NCI-H524 treated with DMSO at 0.1 percent for 48 hours (cell line): ENCODE data around the gene BANF1.
"Not testable (repeated sequence)": the region's sequence is repeated elsewhere in the genome, so short reads cannot be mapped to it uniquely, and the experiment has no call there.

Experiments
- DNase-seq: peaks from one replicate; lab custom pipeline; 2025; lab: John Stamatoyannopoulos, UW

The BANF1 gene

DNA sequence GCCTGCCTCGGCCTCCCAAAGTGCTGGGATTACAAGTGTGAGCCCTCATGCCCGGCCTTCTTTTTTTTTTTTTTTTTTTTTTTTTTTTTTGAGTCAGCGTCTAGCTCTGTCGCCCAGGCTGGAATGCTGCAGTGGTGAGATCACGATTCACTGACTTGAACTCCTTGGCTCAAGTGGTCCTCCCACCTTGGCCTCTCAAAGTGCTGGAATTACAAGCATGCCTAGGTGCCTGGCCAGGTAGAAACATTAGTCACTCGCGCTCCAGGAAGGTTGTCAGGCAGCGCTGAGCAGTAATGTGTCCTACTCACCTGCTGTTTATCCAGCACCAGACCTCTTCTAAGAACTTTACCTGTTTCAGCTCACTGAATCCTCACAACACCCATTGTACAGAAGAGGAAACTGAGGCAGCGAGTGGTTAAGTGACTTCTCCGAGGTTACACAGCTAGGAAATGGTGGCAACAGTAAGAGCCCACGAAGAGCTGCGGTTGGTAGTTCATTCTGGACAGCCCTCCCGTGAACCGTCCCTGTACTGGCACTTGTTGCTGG is 9.0 kb downstream of the BANF1 start:
- DNase-seq = no peak

DNA sequence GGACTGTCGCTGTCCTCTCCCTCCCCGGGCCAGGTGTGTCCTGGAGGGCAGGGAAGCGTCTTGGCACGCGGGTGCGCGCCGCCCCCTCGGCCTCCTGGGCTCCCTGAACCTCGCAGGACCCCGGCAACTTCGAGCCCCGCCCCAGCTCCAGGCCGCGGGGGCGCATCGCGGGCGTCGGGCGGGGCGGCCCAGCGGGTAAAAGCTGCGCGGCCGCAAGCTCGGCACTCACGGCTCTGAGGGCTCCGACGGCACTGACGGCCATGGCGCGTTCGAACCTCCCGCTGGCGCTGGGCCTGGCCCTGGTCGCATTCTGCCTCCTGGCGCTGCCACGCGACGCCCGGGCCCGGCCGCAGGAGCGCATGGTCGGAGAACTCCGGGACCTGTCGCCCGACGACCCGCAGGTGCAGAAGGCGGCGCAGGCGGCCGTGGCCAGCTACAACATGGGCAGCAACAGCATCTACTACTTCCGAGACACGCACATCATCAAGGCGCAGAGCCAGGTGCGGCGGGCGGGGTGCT is 9.5 kb downstream of the BANF1 start, which contains the start of gene CST6:
Gene CST6, plus strand, starts transcription at position 224 of the 519 bp plus-strand sequence. Its CDS starts 37 bp downstream, at position 261.
- DNase-seq = no peak

DNA sequence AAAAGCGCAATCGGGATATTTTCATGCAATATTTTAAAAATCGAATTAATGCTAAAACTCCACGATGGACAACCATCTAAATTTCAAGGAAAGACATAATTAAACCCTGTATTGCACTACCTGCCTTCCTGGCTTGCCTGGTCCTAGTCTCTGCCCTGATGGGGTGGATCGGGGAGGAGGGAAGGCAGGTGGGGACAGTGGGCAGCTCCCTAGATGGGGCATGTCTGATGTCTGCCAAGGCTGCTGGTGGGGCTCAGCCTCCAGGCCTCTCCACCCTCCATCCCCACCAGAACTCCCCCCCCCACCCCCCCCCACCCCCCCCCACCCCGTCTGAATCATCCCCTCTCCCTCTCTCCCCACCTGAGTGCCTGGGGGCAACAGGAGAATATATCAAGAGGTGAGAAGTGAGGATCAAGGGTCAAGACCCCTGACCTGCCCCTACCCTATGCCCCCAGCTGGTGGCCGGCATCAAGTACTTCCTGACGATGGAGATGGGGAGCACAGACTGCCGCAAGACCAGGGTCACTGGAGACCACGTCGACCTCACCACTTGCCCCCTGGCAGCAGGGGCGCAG is 10.2 kb downstream of the BANF1 start:
- DNase-seq = no peak

DNA sequence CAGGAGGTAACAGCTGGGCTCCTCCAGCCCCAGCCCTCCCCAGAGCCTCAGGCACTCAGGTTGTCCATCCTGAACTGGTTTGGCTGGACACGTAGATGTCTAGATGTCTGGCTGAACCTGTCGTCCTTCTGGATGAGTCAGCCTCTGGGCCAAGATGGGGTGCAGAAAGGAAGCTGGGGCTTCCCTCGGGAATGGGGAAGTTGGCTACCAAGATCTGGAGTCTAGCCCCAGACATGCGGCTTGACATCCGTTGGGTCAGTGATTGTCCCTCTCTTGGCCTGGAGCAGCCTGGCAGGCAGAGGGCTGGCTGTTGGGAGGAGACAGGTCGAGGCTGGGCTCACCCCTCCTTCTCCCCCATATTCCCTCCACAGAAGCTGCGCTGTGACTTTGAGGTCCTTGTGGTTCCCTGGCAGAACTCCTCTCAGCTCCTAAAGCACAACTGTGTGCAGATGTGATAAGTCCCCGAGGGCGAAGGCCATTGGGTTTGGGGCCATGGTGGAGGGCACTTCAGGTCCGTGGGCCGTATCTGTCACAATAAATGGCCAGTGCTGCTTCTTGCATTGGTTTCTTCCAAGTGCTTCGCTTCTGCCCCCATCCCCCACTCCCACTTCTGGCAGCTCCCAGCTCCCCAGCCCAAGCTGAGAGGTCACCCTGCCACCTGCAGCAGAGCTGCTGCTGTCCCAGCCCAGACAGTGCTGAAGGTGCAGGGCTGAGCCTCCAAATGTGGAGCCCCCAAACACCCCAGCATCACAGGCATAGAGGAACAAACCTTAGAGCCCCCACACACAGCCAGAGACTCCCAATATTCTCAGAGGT is 10.9 kb downstream of the BANF1 start:
- no peak for DNase-seq

DNA sequence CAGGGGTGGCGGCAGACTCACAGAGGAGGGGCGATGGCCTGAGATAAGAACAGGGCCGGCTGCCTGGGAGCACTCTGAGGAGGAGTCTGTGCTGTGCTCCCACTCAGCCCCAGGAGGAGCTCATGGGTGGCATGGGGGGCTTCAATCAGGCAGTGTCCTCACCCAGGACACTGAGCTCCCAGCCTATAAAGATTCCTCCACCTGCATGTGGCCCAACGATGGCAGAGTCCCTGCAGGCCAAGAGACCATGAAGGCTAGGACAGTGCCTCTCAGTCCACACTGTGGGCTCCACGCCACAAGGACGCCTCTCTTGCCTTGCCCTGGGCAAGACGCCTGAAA is 11.4 kb downstream of the BANF1 start:
- DNase-seq = no peak

DNA sequence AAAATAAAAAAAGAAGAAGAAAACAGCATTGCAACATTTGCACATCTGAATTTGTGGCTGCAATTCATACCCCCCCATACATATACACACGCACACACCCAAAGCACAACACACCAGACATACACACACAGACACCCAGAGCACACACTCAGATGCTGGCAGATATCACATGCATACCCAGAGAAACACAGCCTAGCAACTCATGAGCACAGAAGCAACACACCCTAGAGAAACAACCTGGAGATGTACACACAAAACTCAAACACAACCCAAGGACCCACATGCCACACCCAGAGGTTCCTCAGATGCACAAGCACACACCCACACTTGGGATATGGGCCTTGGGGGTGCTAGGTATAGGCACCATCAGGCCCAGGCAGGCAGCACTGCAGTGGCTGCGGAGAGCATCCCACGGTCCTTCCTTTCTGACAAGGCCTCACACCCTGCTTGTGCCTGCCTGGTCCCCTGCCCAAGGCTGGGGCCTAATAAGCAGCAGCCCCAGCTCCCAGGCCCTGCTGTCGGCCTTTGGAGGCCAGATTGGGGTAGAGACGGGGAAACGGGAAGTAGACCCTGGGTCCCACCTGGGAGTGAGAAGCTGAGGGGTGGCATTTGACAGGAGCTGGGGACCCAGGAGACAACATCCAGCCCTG is 12.6 kb downstream of the BANF1 start:
- no peak for DNase-seq

DNA sequence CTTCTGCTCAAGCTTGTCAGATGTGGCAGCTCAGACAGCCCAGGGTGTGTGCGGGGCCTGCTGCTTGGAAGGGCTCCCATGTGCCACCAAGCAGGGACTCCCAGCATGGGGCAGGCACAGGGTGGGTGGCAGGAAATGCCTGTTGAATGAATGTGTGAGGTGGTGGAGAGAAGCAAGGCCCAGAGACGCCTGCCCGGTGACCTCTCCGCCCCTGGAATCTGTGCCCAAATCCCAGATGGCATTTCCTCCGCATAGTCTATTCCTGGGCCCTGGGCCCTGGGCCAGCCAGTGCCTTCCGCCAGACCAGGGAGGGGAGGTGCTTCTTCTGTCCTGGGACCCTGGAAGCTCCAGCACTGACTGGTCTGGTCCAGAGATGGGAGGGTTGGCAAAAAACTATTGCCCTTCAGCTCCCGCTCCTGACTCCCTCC is 13.2 kb downstream of the BANF1 start:
- DNase-seq = no peak

DNA sequence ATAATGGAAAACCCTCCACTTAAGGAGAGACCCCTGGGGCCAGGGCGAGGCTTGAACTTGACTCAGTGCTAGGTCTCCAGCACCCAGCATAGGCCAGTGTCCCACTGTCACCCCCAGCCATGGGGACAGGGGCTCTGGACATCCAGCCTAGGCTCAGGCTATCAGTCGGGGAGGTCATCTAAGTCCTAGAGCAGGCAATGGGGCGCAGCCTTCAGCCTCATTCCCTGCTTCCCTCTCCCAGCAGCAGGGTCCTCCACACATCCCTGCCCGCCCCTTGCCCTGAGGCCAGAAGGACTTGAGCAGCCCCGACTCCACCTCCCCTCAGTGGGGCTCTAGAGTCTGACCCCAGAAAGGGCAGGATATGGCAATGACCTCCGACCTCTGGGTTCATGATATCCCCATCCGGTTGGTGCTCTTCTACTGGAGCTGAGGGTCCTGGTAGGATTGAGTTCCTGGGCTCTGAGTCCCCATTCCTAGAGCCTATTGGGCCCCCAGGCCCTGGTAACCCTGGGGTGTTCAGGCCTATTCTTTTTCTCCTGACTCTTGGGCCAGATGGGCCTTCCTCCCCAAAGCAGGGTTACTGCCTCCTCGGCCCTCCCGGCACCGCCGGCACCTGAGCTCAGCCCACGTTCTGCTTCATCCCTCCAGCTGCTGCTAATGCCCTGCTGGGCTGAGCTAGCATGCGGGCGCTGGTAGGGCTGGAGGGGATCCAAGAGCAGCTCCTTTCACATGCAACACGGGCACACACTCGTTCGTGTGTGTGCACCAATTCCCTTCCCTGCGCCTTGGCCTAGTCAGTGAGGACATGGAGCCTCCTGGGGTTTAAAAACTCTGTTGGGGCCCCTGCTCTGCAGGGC is 13.9 kb downstream of the BANF1 start:
- no peak for DNase-seq

DNA sequence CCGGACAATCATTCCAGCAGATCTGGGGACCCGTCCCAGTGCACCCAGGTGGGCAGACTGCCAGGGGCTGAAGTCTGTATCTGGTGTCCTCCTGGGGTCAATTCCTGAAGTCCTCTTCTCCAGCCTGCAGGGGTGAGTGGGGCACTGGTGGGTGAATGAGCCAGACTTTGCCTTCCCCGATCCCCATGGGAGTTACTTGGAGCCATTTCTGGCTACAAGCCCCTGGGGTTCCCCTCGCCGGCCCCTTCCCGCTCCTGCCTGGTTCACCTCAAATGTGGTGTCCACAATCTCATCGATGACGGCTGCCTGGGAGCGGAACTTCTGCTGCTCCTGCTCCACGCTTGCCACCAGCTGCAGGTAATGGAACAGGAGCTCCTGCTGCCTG is 14.5 kb downstream of the BANF1 start:
- no peak for DNase-seq

DNA sequence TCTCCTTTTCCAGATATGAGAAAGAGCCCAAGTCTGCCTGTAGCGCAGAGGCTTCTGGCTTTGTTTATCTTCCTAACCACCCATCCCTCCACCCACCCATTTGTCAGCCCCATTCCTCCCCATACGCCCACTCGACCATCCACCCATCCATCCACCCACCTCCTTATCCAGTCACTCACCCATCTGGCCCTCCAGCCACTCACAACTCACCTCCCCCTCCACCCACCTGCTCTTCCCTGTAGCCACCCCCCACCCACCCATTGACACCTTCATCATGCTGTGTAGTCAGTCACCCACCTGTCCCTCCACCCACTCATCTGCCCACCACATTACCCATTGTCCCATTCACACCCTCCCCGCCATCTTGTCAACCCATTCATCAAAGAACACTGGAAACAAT is 15.0 kb downstream of the BANF1 start:
- DNase-seq = no peak

DNA sequence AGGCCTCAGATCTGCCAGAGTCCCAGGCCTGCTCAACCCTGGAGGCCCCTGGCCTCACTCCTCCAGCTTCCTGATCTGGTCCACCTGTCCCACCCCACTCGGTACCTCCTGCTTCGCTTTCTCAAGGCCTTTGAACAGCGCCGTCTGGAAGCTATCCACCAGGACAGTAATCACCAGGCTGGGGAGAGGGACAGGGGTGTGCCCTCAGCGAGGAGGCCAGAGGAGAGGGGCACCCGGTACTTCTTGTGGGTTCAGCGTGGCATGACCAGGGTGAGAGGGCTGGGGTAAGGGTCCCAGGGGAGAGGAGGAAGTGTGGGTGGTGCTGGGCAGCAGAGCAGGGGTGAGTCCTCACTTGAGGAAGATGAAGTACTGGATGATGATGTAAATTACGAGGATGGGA is 17.9 kb downstream of the BANF1 start:
- DNase-seq = no peak

DNA sequence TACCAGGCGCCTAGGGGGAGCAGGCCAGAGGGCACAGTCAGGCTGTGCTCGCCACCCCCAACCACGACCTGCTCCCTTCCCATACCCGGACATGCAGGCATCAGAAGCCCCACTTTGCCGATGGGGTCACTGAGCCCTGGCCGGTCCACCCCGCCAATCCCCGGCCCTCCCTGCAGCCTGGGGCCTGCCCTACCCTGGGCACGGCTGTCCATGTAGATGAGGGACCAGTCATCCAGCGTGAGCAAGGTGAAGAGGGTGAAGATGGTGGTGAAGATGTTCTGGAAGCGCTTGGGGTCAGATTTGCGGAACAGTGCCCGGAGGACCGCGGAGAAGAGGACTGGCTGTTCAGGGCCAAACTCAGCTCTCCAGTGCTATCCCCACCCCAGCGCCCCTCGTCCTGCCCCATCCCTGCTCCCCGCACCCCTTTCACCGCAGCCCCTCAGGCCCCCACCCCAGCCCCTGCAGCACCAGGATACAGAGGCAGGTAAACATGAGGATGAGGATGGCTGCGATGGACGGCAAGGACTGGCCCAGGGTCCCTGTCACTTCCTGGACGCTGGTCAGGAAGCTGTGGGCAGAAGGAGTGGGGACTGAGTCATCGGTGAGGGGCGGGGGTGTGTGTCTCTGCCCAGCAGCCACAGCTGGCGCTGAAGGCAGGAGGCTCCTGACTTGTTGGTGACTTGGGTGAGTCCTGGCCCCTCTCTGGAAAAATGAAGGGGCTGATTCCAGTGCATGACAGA is 18.5 kb downstream of the BANF1 start:
- DNase-seq = no peak

DNA sequence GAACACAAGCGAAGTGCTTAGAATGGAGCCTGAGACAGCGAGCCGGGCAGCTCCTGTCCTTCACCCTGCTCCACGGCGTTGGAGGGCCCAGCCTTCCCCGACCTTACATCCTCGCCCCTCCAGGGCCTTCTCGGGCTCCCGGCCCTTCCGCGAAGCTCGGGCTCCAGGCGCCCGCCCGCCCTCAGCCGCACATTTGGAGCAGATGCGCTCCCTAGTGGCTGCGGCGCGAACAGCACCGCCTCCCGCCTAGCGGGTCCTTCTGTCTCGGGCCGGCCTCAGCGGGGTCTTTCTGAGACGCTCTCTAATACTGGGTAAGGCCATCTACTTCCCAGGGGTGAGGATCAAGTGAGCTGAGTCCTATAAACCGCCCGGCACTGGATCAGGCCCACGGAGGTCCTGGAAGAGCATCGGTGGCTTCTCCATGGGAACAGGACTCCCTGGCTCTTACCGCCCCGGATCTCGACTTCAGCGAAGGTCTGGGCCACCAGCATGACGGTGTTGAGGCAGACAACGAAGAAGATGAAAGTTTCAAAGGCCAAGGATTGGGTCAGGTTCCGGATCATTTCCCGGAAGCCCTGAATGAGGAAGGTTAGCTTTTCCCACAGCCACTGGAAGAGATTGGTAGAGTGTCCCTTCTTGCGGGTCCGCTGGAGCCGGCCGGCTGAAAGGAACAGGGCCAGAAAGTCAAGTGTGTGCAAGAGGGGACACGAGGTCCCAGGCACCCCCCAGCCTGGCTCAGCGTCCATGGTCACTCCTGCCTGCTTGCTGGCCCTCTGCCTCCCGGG is 20.3 kb downstream of the BANF1 start:
- DNase-seq = no peak

DNA sequence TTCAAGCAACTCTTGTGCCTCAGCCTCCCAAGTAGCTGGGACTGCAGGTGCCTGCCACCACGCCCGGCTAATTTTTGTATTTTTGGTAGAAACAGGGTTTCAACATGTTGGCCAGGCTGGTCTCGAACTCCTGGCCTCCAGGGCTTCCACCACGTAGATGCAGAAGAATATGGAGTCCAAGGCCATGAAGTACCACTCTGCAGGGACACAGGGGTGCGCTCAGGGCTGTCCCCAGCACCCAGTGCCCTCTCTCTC is 20.8 kb downstream of the BANF1 start:
- not testable (repeated sequence) for DNase-seq

DNA sequence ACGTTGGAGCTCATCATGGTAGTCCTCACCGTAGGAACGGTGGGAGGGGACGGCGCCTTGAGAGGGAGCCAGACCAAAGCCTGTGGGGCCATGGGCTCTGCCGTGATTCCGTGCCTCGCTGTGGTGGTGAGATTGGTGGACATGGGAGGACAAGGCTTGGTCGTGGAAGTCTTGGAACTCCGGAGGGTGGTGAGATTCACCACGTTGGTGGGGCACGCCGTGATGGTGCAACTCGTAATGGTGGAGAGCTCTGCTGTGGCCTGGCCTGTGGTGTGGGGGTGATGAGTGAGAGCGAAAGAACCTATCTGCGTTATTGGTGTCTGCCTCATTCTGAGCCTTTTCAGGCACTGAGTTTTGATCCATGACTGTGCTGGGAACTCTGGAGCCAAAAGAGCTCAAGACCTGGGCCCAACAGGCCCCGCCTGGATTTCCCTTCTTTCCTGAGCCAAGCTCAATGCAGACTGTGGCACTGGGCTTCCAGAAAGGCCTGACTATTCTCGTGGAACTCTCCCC is 23.8 kb downstream of the BANF1 start, which contains the start of gene CATSPER1:
Gene CATSPER1, minus strand, starts transcription at position 463 of the 513 bp plus-strand sequence. Its CDS starts 100 bp downstream, at position 363.
- DNase-seq = no peak

DNA sequence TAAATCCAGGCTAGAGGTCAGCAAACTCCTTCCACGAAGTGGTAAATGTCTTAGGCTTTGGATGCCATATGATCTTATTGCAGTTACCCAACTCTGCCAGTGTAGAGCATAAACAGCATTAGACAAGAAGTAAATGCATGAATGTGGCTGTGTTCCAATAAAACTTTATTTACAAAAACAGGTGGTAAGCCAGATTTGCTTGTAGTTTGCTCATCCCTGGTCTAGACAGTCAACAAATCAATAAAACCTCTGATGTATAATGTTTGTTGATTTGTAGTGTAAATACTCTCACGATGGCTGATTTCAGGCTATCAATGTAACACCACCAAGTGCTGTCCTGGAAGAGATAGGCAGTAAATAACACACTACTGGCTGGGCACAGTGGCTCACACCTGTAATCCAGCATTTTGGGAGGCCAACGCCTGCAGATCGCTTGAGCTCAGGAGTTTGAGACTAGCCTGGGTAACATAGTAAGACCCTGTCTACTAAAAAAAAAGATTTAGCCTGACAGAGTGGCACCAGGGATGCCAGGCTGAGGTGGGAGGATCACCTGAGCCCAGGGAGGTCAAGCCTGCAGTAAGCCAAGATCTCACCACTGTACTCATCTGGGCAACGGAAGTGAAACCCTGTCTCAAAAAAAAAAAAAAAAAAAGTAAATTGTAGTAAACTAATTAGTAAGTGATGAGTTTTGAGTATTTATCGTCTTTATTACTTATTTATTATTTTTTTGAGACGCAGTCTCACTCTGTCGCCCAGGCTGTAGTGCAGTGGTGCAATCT is 30.8 kb downstream of the BANF1 start:
- no peak for DNase-seq

DNA sequence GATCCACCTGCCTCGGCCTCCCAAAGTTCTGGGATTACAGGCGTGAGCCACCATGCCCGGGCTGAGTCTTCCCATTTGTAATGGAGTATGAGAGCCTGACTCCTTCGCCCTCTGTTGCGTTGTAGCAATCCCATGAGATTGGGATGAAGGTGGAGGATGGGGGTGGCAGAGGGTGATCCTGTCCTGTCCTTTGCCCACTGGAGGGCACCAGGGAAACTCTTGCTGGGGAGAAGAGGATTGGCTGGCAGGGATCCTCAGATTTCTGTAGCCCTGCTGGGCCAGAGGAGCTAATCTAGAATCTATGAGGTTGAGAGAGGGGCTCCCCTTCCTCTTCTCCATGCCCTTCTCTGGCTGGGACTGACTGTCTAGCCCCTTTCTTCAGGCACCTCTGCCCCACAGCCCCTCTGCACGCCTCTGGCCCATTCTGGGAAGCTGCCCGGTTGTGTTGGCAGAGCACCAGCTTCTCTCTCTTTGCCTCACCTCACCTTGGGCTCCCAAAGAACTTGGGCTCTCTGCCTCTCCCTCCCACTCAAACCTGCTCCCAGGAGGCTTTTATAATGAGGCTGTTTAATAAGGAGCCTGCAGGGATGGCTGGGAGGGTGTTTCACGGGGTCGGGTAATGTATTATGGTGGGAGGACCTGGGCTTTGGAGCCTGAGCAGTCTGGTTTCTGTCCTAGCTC is 33.5 kb downstream of the BANF1 start:
- DNase-seq = no peak

DNA sequence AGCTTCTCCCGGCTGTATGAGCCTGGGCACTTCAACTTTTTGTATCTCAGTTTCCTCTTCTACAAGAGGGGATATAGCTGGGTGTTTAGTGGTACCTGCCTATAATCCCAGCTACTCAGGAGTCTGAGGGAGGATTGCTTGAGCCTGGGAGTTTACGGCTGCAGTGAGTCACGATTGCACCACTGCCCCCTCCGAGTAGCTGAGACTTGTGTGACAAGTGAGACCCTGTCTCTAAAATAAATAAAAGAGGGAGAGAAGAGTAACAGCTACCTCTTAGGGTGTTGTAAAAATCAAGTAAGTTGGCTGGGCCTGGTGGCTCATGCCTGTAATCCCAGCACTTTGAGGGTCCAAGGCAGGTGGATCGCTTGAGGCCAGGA is 34.0 kb downstream of the BANF1 start:
- DNase-seq = no peak

DNA sequence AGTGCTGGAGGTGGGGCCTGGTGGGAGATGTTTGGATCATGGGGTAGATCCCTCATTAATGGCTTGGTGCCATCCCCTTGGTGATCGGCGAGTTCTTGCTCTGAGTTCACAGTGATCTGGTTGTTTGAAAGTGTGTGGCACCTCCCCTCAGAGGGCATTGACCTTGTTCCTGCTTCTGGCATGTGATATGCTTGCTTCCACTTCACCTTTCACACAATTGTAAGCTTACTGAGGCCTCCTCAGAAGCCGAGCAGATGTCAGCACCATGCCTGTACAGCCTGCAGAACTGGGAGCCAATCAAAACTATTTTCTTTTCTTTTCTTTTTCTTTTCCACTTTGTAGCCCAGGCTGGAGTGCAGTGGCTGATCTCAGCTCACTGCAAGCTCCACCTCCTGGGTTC is 35.0 kb downstream of the BANF1 start:
- DNase-seq = no peak
